SK-MEL-5 (cell line): ENCODE measurements around the gene S100A8. TPM values are rescaled to one million over a fixed set of nuclear protein-coding genes. Genes with fewer than 3 reads are reported as not detected.

Experiments
- DNase-seq: peaks from one replicate; pipeline ENCODE4 v3.0.0-alpha.2; 2016; ENCODE audit warnings: low read depth, low spot score
- in situ Hi-C: cut with HindIII; loops from 2 replicates; pipeline ENCODE4 v1.10.0; 2016; ENCODE audit warnings: low sequenced_read_pairs, high pct_unique_total_duplicates, low pct_unique_long_range_greater_than_20kb
- small RNA-seq, 2 experiments: library from RNA; depleted of rRNA; stranded (forward); fragments of <200 nt; gene quantifications; one replicate each; pipeline ENCODE3, GENCODE V24; 2014
- total RNA-seq: library from RNA; depleted of rRNA; stranded (reverse); fragments of >200 nt; shearing (Covaris generic); gene quantifications from 2 replicates; pipeline ENCODE4 v1.2.3, GENCODE V29; 2014; rRNA removed

The S100A8 gene
- total RNA-seq, 1 experiment from 2014 or later: not detected

DNA sequence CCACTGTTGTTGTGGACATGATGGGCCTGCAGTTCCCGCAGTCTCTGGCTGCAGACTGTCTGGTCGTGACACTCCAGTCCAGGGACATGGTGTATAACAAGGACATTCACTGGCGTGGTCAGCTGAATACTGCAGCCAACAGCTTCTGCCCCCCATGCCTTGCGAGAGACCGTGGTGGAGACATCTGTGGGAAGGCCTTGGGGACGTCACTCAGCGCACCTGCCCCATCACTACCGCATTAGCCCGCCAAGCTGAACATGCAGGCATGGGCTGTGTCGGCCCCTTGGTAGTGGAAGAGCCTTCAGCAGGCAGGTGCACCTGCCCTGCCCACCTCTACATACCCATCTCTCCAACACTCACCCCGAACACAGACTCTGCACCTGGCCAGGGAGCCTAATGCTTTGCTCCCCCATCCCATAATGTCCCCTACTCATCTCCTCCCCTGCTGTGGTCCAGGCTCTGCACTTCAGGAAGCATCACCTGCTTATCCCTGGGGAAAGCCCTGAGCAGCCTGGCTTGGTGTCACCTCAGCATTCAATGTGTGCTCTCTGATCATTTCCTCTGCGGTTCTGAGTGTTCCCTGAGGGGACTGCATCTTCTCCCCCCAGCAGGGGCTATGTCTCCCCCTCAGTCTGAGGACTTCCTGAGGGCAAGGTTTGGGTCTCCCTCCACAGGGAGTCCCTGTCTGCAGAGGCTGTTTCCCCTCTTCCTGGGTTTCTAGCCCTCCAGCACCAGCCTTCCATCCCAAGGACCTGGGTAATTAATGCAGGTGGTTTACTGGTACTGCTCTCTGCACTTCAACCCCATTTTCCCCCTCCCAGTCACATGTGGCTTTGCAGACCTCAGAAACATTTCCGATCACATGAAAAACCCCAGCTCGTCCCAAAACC is 45.4 kb downstream of the S100A8 start:
- in situ Hi-C loops: no loop called here

DNA sequence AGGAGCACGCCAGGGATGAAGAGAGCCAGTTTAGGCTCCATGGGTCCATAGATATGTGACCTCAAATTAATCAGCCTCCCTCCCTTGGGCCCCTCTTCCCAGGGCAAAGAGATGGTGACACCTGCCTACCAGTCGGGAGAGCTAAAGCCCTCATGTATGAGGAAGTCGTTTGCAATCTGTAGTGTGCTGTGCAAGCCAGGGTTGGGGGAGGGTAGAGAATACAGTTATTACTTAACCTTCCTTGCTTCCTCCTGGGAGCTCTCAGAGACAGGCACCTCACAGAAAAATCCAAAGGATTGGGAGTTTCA is 46.2 kb downstream of the S100A8 start:
- in situ Hi-C loops: no loop called here
- no peak for DNase-seq

More for the DNA sequence above, 45.4 kb downstream of the S100A8 start:
- DNase-seq: no peak

DNA sequence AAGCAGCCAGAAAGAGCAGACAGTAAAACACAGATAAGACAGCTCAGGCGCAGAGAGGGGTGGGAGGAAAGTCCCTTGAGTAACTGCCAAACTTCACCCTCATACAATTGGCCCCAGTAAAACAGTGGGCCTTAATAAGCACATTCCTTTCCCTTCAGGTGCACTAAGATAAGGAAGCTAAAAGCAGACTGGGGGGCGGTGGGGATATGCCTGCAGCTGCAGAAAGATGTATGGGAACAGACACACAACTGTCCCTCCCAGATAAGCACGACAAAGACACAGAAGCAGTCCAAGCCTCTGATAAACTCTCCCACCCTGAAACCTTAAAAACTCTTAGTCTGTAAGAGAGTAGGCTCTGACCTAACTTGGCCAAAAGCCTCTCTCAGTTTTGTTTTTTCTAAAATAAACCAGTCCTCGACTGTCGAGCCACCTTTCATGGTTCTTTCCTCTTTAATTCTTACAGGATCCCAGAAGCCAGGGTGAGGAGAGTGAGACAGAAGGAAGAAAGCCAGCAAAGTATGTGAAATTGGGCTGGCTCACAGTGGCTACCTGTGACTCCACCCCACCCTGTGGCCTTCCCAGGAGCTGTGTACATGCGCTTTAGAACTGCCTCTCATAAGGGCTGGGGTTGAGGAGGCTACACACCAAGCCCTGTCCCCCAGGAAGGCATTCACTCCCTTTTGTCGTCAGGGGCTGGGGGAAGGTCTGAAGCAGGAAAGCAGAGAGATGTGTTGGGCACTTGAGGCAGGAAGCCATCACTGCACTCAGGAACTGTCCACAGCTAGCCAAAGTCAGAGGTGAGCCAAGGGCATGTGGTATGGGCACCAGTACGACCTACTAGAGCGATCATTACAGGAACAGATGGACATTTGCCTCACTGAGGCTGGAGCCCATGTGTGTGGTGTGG is 46.8 kb downstream of the S100A8 start:
- no peak for DNase-seq
- in situ Hi-C loops: no loop called here

DNA sequence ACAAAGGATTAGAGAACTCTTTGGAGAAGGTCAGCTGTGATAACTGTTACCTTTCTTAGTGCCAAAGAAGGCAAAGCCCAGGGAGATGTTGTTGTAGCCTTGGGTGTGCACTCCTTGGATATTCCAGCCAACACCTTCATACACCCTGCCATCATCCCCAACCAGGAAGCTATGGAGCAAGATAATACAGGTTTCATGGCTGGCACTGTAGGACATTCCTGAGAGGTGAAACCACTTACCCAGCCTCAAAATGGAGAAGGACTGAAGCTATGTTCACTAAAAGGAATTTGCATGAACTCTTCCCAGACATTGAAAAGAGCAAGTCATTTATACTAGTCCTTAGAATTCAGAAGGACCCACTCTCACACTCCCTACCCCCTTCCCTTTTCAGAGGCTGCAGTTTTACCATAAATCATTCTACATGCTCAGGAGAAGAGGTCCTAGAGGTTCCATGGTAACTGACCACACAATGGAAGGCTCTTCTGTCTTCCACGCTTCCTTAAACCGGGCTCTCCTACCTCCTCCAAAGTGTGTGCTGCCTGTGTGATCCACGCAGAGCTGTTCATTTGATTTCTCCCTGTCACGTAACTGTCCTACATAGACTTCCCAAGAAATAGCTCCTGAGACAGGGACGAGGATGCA is 47.7 kb downstream of the S100A8 start:
- no peak for DNase-seq
- in situ Hi-C loops: no loop called here

DNA sequence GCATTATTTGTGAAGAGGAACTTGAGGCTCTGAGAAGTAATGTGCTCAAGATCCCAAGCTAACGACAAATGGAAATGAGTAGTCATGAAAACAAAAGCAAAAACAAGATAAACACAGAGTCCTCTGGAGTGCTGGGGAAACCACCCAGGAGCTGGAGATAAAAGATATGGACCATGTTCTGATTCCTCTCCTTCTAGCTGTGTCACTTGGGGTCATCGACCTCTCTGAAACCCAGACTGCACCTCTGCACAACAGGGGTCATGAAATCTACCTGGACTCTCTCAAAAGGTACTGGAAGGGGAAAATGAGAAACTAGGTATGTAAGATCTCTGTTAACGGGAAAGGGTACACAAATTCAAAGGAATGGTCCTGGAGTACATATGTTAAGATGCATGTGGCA is 48.7 kb downstream of the S100A8 start:
- in situ Hi-C loops: no loop called here
- DNase-seq: no peak

DNA sequence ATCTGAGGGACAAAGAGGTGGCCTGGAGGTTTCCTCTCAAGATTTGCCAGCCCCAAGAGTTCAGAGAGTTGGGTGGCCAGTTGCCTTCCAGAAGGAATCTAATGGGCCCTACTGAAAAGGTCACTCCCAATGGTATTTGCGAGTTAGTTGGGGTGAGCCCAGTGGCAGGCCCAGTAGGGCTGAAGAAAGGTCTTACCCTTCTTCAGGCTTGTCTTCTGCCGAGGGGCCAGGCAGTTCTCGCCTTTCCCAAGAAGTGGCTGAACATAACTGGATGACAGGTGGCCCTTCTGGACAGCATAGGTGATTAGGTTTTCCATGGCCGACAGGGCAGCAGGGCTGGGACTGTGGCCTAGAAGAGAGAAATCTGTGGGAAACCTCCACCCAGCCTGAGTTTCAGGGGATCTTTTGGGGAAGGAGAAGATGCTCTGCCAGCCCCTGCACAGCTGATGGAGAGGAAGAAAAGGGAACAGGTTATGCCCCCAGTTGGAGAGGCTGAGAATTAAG is 49.4 kb downstream of the S100A8 start:
- no peak for DNase-seq
- in situ Hi-C loops: no loop called here

DNA sequence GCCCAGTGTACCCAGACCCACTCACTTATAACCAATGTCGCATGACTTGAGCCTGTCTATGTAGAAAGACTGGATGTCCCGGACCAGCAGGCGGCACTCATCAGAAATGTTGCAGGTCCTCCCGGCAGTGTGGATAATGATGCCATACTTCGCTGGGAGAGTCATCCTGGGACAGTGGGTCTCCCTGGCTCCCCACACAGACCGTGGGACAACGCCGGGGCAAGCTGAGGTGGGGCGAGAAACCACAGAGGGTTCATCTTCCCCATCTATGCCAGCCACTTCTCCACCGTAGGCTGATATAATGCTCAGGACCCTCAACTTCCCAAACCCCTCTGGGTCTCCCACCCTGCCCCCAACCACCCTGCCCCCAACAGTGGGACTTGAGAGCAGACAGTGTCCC is 50.5 kb downstream of the S100A8 start:
- in situ Hi-C loops: no loop called here
- DNase-seq: no peak

Small RNAs within 50 kb of the gene (small RNA-seq; reads per million reads assigned to genes)
- 0 reads per million in 2 experiments for gene S100A15A

Other genes with a start within 250 kb of the S100A8 start
- not detected in 2 replicates for gene SPRR2G, start 240.2 kb downstream of the S100A8 start, total RNA-seq
- gene LELP1, start 187.6 kb downstream of the S100A8 start, total RNA-seq: not detected in 2 replicates
- gene PRR9, start 173.5 kb downstream of the S100A8 start, total RNA-seq: not detected in 2 replicates
- not detected in 2 replicates for gene LORICRIN, start 131.4 kb downstream of the S100A8 start, total RNA-seq
- not detected in 2 replicates for gene PGLYRP3, start 78.1 kb downstream of the S100A8 start, total RNA-seq
- not detected in 2 replicates for gene PGLYRP4, start 42.2 kb downstream of the S100A8 start, total RNA-seq
- not detected in 2 replicates for gene S100A9, start 33.2 kb downstream of the S100A8 start, total RNA-seq
- not detected in 2 replicates for gene S100A12, start 15.5 kb downstream of the S100A8 start, total RNA-seq
- gene S100A7A, start 25.4 kb upstream of the S100A8 start, total RNA-seq: not detected in 2 replicates
- not detected in 2 replicates for gene S100A7, start 69.6 kb upstream of the S100A8 start, total RNA-seq
- gene S100A6, start 144.9 kb upstream of the S100A8 start, total RNA-seq: 185 and 198 TPM in 2 replicates
- not detected in 2 replicates for gene S100A5, start 149.9 kb upstream of the S100A8 start, total RNA-seq
- 0.51 TPM in 1 of 2 replicates, not detected in the other for gene S100A4, start 154.7 kb upstream of the S100A8 start, total RNA-seq
- gene S100A3, start 158.2 kb upstream of the S100A8 start, total RNA-seq: 0.63 TPM in 1 of 2 replicates, not detected in the other
- 0.24 and 2.2 TPM in 2 replicates for gene S100A2, start 174.8 kb upstream of the S100A8 start, total RNA-seq
- 36.5 and 37.8 TPM in 2 replicates for gene S100A16, start 222.1 kb upstream of the S100A8 start, total RNA-seq
- gene S100A14, start 225.3 kb upstream of the S100A8 start, total RNA-seq: not detected in 2 replicates
- 247 and 266 TPM in 2 replicates for gene S100A13, start 236.4 kb upstream of the S100A8 start, total RNA-seq
- 563 and 586 TPM in 2 replicates for gene S100A1, start 237.4 kb upstream of the S100A8 start, total RNA-seq
- gene CHTOP, start 243.0 kb upstream of the S100A8 start, total RNA-seq: 59.3 and 62.0 TPM in 2 replicates